SK-N-SH (cell line): ENCODE data around the gene HDAC4. TPM values are rescaled to one million over a fixed set of nuclear protein-coding genes. Genes with fewer than 3 reads are reported as not detected.

ENCODE experiments used
- CTCF ChIA-PET: fragments of 300-600, 350-600 bp; formaldehyde crosslinking; extraction: SDS; loops from one replicate; lab custom pipeline; 2021; lab: Yijun Ruan, JAX
- POLR2A ChIA-PET: fragments of 350-600 bp; sonication (Branson Sonifier 250); formaldehyde crosslinking; extraction: SDS; loops from one replicate; lab custom pipeline; 2020; ENCODE audit warnings: antibody characterized with exemption, inconsistent platforms; lab: Yijun Ruan, JAX
- DNase-seq: peaks from one replicate; pipeline ENCODE4 v3.0.0; 2012
- H2AFZ ChIP-seq: fragments of 200-600 bp; sonication (generic); 2 replicates; pipeline ENCODE4 v1.8.1; 2016; ENCODE audit warnings: antibody characterized with exemption, mild to moderate bottlenecking, low read depth
- H3F3A ChIP-seq: fragments of 200-600 bp; sonication (generic); replicated peaks from 2 replicates; pipeline ENCODE3; 2016; ENCODE audit warnings: antibody characterized with exemption, mild to moderate bottlenecking; ENCODE audit not compliant: insufficient read depth
- H3K27ac ChIP-seq, 2 experiments: fragments of 200-500 bp in 1 of 2; fragments of 200-600 bp in 1 of 2; sonication (Bioruptor generic) in 1 of 2; sonication (generic), shearing (Covaris generic) in 1 of 2; 2 replicates each; pipeline versions ENCODE4 v1.5.1 to v1.6.1; 2014 to 2016; ENCODE audit warnings: low read depth in 2 of 2, inconsistent platforms in 1 of 2, low read length in 1 of 2, mild to moderate bottlenecking in 1 of 2, mixed read lengths in 1 of 2
- H3K27me3 ChIP-seq: fragments of 200-600 bp; sonication (generic), shearing (Covaris generic); 2 replicates; pipeline ENCODE4 v1.6.1; 2016; ENCODE audit warnings: mixed run types; ENCODE audit not compliant: insufficient read depth
- H3K36me3 ChIP-seq, 2 experiments: fragments of 200-500 bp in 1 of 2; fragments of 200-600 bp in 1 of 2; sonication (Bioruptor generic) in 1 of 2; sonication (generic) in 1 of 2; replicated peaks in 1 of 2; 2 replicates each; pipeline versions ENCODE3 to v1.5.1; 2014 to 2016; ENCODE audit warnings: low read length in 1 of 2, mild to moderate bottlenecking in 1 of 2; ENCODE audit not compliant: insufficient read depth in 2 of 2, control insufficient read depth in 1 of 2
- H3K4me1 ChIP-seq, 2 experiments: fragments of 200-500 bp in 1 of 2; fragments of 200-600 bp in 1 of 2; sonication (Bioruptor generic) in 1 of 2; sonication (generic), shearing (Covaris generic) in 1 of 2; 2 replicates each; pipeline versions ENCODE4 v1.5.1 to v1.6.1; 2014 to 2016; ENCODE audit warnings: low read depth in 1 of 2, low read length in 1 of 2, mixed run types in 1 of 2; ENCODE audit not compliant: insufficient read depth in 2 of 2, control insufficient read depth in 1 of 2
- H3K4me2 ChIP-seq: fragments of 200-600 bp; sonication (generic), shearing (Covaris generic); 2 replicates; pipeline ENCODE4 v1.6.1; 2017; ENCODE audit warnings: mixed run types
- H3K4me3 ChIP-seq, 2 experiments: fragments of 200-500 bp in 1 of 2; fragments of 200-600 bp in 1 of 2; sonication (Bioruptor generic) in 1 of 2; sonication (generic), shearing (Covaris generic) in 1 of 2; 2 replicates each; pipeline versions ENCODE4 v1.5.1 to v1.8.1; 2014 to 2016; ENCODE audit warnings: low read depth in 2 of 2, inconsistent platforms in 1 of 2, low read length in 1 of 2, mild to moderate bottlenecking in 1 of 2, mixed read lengths in 1 of 2, moderate library complexity in 1 of 2
- H3K79me2 ChIP-seq: fragments of 200-600 bp; sonication (generic); 2 replicates; pipeline ENCODE4 v1.8.1; 2017; ENCODE audit warnings: mild to moderate bottlenecking; ENCODE audit not compliant: insufficient read depth
- H3K9ac ChIP-seq: fragments of 200-600 bp; sonication (generic); 2 replicates; pipeline ENCODE4 v1.6.1; 2017; ENCODE audit warnings: mixed run types
- H3K9me2 ChIP-seq: fragments of 200-600 bp; sonication (generic); 2 replicates; pipeline ENCODE4 v1.6.1; 2017; ENCODE audit warnings: mixed run types
- H3K9me3 ChIP-seq: fragments of 200-600 bp; sonication (generic); 2 replicates; pipeline ENCODE4 v1.6.1; 2017; ENCODE audit warnings: mixed run types, mild to moderate bottlenecking, moderate library complexity
- H4K20me1 ChIP-seq: fragments of 200-600 bp; sonication (generic); 2 replicates; pipeline ENCODE4 v1.6.1; 2017; ENCODE audit warnings: mild to moderate bottlenecking, mixed run types; ENCODE audit not compliant: insufficient read depth
- CHD2 ChIP-seq: fragments of 150-350 bp; IDR thresholded peaks from 2 replicates; pipeline ENCODE4 v1.6.1; 2018; ENCODE audit warnings: low read length; ENCODE audit not compliant: partially characterized antibody
- ELF1 ChIP-seq: IDR thresholded peaks from 2 replicates; pipeline ENCODE4 v1.4.0; 2012
- FOSL2 ChIP-seq: IDR thresholded peaks from 2 replicates; pipeline ENCODE4 v1.4.0; 2012; ENCODE audit warnings: low read depth, mild to moderate bottlenecking, moderate library complexity, borderline replicate concordance
- FOXM1 ChIP-seq: IDR thresholded peaks from 2 replicates; pipeline ENCODE4 v1.4.0; 2012; ENCODE audit warnings: low read depth, mild to moderate bottlenecking
- MXI1 ChIP-seq: IDR thresholded peaks from 2 replicates; pipeline ENCODE4 v1.6.1; 2012; ENCODE audit warnings: mild to moderate bottlenecking, low read depth, low read length, improper control_type of control experiment
- PBX3 ChIP-seq: IDR thresholded peaks from 2 replicates; pipeline ENCODE4; 2012
- POLR2AphosphoS5 ChIP-seq: IDR thresholded peaks from 2 replicates; pipeline ENCODE4 v1.6.1; 2012; ENCODE audit warnings: low read depth, low read length
- RAD21 ChIP-seq: IDR thresholded peaks from 2 replicates; pipeline ENCODE4 v1.6.1; 2012; ENCODE audit warnings: mild to moderate bottlenecking, low read length
- SMC3 ChIP-seq: IDR thresholded peaks from 2 replicates; pipeline ENCODE4 v1.6.1; 2012; ENCODE audit warnings: low read depth, low read length, improper control_type of control experiment
- USF1 ChIP-seq: IDR thresholded peaks from 2 replicates; pipeline ENCODE4 v1.4.0; 2012; ENCODE audit warnings: low read depth, borderline replicate concordance
- USF2 ChIP-seq: fragments of 150-350 bp; IDR thresholded peaks from 2 replicates; pipeline ENCODE4 v1.6.1; 2017; ENCODE audit warnings: antibody characterized with exemption, low read length, low read depth, borderline replicate concordance
- ZBTB33 ChIP-seq: IDR thresholded peaks from 2 replicates; pipeline ENCODE4 v1.4.0; 2012; ENCODE audit warnings: low read depth, borderline replicate concordance
- WGBS: methylation state at CpG from one replicate; pipeline ENCODE4 v1.1.6; 2017; ENCODE audit warnings: low lambda C conversion rate; 5-methylcytosine and 5-hydroxymethylcytosine counted together
- polyA plus RNA-seq, 3 experiments: library from polyadenylated mRNA; depleted of rRNA; stranded (reverse); fragments of >200 nt; gene quantifications; 2 replicates each; pipeline ENCODE4 v1.2.3, GENCODE V29; 2012
- TF ChIP-seq, protein P1 (sequence below): IDR thresholded peaks from 2 replicates; pipeline ENCODE4 v1.4.0; 2012; ENCODE audit warnings: low read depth
- TF ChIP-seq, protein P2 (sequence below): fragments of 150-350 bp; IDR thresholded peaks from 2 replicates; pipeline ENCODE4 v1.6.1; 2016; ENCODE audit warnings: mild to moderate bottlenecking, low read depth, low read length

HDAC4 gene
- polyA plus RNA-seq, 1 of the 3 experiments (the other 2 are of a cell fraction), result 5.5 TPM

- CTCF ChIA-PET, result interaction anchor here (1.0 to 1.3 kb wide), 3 partner anchors 11 to 48 kb away, joined by 3 read pairs; no protein-coding TSS in a partner anchor
- DNase-seq, result no peak
- Histone ChIP-seq H4K20me1 (no peaks in the 10 kb centered on the region), H3K4me1 (peaks cover 0 to 13% of the 10 kb centered on the region in 2 experiments; a peak in 1 of 4 replicates), H3K79me2 (no peaks in the 10 kb centered on the region), H2AFZ (no peak overlapping the region), H3K27ac (no peak overlapping the region), H3K9me2 (no peaks in the 10 kb centered on the region), H3K9me3 (no peaks in the 10 kb centered on the region), H3K9ac (no peak overlapping the region), H3K27me3 (no peaks in the 10 kb centered on the region), H3K4me3 (no peak overlapping the region), H3F3A (no peaks in the 10 kb centered on the region), H3K4me2 (no peak overlapping the region), H3K36me3 (peaks cover 0 to 3% of the 10 kb centered on the region in 2 experiments)
- TF ChIP-seq PBX3 (no peak), ELF1 (no peak), USF2 (no peak), SMC3 (no peak), USF1 (no peak)
- TF ChIP-seq, protein P1, sequence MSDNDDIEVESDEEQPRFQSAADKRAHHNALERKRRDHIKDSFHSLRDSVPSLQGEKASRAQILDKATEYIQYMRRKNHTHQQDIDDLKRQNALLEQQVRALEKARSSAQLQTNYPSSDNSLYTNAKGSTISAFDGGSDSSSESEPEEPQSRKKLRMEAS, result no peak
- WGBS, result 93% methylated on average over 14 of the region's 17 CpGs
- POLR2A ChIA-PET, result no interaction called here
Observed at GRCh38 chr2:239153806-239154591, 246.8 kb downstream of the HDAC4 start.

GRCh38 chr2:239152916-239153305 is 247.9 kb downstream of the HDAC4 start:
- WGBS, result 94% methylated on average over 7 of the region's 7 CpGs
- no peaks in the 10 kb centered on the region for H4K20me1 ChIP-seq
- no peaks in the 10 kb centered on the region for H3K27me3 ChIP-seq
- no peak overlapping the region for H3K4me2 ChIP-seq
- no peaks in the 10 kb centered on the region for H3K79me2 ChIP-seq
- no peak overlapping the region for H3K4me3 ChIP-seq
- POLR2A ChIA-PET, result no interaction called here
- H3K4me1 ChIP-seq, result peaks cover 0 to 12% of the 10 kb centered on the region in 2 experiments; a peak in 1 of 4 replicates
- H3K27ac ChIP-seq, result no peak overlapping the region
- DNase-seq, result no peak
- H3K36me3 ChIP-seq, result peaks cover 0 to 6% of the 10 kb centered on the region in 2 experiments
- no peak overlapping the region for H3K9ac ChIP-seq
- CTCF ChIA-PET, result interaction anchor here (0.7 kb wide), 1 partner anchor 9 kb away, joined by 3 read pairs; no protein-coding TSS in a partner anchor
- TF ChIP-seq ZBTB33 (no peak), MXI1 (no peak), FOSL2 (no peak), CHD2 (no peak), RAD21 (no peak), POLR2AphosphoS5 (no peak), FOXM1 (no peak)
- TF ChIP-seq, protein P2, sequence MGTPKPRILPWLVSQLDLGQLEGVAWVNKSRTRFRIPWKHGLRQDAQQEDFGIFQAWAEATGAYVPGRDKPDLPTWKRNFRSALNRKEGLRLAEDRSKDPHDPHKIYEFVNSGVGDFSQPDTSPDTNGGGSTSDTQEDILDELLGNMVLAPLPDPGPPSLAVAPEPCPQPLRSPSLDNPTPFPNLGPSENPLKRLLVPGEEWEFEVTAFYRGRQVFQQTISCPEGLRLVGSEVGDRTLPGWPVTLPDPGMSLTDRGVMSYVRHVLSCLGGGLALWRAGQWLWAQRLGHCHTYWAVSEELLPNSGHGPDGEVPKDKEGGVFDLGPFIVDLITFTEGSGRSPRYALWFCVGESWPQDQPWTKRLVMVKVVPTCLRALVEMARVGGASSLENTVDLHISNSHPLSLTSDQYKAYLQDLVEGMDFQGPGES, result no peak
- TF ChIP-seq, protein P1, result no peak
- no peak overlapping the region for H2AFZ ChIP-seq
- no peaks in the 10 kb centered on the region for H3F3A ChIP-seq
- no peaks in the 10 kb centered on the region for H3K9me2 ChIP-seq
- no peaks in the 10 kb centered on the region for H3K9me3 ChIP-seq
